ENCODE measurements around the gene CCDC185.
"Not testable (repeated sequence)": the region's sequence is repeated elsewhere in the genome, so short reads cannot be mapped to it uniquely, and the experiment has no call there.

CCDC185 gene

GRCh38 chr1:223394242-223394641 is 1.0 kb downstream of the CCDC185 start:
- DNase-seq (ENCODE audit: insufficient read length, low spot score) = no peak
- no peak for FAIRE-seq

- DNase-seq (ENCODE audit: insufficient read length, low spot score) (no peak), FAIRE-seq (no peak)
Measured at GRCh38 chr1:223394706-223395105, 1.5 kb downstream of the CCDC185 start.

GRCh38 chr1:223399393-223399792 is 6.2 kb downstream of the CCDC185 start:
- not testable (repeated sequence) for FAIRE-seq

DNA sequence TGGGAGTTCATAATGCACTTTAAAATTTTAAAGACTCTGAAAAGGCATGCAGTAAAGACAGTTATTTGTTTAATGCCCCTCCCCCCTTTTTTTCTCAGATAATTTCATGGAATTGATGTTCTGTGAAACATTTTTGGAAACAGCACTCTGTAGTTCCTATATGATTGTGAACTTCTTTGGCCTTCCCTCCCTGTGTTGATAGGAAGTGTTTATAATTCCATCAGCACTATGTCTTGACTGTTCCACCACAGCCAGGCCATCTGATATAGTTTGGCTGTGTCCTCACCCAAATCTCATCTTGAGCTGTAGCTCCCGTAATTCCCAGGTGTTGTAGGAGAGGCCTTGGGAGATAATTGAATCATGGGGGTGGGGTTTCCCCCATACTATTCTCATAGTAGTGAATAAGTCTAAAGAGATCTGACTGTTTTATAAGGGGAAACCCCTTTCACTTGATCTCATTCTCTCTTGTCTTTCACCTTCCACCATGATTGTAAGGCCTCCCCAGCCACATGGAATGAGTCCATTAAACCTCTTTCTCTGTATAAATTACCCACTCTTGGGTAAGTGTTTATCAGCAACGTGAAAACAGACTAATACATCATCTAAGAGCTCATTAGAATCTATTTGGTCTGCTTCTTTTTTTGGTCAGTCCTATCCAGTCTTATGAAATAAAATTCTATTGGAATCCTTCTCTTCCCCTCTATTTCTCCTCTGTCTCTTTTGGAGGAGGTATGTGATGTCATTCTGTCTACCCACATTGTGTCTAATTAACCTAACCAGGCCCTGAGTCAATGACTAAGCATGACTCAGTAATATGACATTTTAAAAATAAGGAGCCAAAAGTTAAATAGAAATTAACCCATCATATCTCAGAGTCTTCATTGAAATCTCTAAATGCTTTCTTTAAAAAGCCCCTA is 8.9 kb downstream of the CCDC185 start:
- peak; percentile 40 for FAIRE-seq
- no peak for DNase-seq (ENCODE audit: insufficient read length, low spot score)

More at GRCh38 chr1:223399393-223399792, 6.2 kb downstream of the CCDC185 start:
- DNase-seq (ENCODE audit: insufficient read length, low spot score) = not testable (repeated sequence)

GRCh38 chr1:223402790-223403142 is 9.6 kb downstream of the CCDC185 start:
- FAIRE-seq = no peak
- no peak for DNase-seq (ENCODE audit: insufficient read length, low spot score)

GRCh38 chr1:223403184-223403815 is 10.1 kb downstream of the CCDC185 start:
- FAIRE-seq (no peak), DNase-seq (ENCODE audit: insufficient read length, low spot score) (no peak)

- DNase-seq (ENCODE audit: insufficient read length, low spot score) = no peak
- no peak for FAIRE-seq
Measured at GRCh38 chr1:223405507-223405906, 12.3 kb downstream of the CCDC185 start.

- FAIRE-seq (no peak), DNase-seq (ENCODE audit: insufficient read length, low spot score) (no peak)
Measured at GRCh38 chr1:223410036-223410435, 16.8 kb downstream of the CCDC185 start.

DNA sequence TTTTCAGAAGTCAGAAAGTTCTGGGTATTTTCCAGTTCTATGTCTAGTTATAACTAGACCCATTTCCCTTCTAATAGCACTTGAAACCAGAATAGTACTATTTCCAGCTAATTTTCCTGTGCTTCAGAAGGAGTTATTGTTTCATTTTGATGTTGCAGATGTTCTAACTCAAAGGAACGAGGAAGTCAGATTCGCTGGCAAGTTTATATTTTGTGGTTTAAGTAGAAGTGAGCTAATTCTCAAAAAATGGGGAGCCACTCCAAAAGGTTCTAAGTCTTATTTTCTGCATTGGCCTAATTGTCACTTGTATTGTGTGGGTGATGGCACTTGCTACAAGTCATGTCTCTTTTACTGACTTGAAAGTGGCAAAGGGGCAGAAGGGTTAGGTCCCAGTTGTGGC is 18.1 kb downstream of the CCDC185 start:
- DNase-seq (ENCODE audit: insufficient read length, low spot score) = no peak
- FAIRE-seq = no peak

GRCh38 chr1:223411710-223412109 is 18.5 kb downstream of the CCDC185 start:
- FAIRE-seq = no peak

GRCh38 chr1:223413216-223413615 is 20.0 kb downstream of the CCDC185 start:
- no peak for DNase-seq (ENCODE audit: insufficient read length, low spot score)
- no peak for FAIRE-seq

More at GRCh38 chr1:223411710-223412109, 18.5 kb downstream of the CCDC185 start:
- no peak for DNase-seq (ENCODE audit: insufficient read length, low spot score)

- no peak for FAIRE-seq
- DNase-seq (ENCODE audit: insufficient read length, low spot score) = no peak
Measured at GRCh38 chr1:223417444-223417843, 24.2 kb downstream of the CCDC185 start.

DNA sequence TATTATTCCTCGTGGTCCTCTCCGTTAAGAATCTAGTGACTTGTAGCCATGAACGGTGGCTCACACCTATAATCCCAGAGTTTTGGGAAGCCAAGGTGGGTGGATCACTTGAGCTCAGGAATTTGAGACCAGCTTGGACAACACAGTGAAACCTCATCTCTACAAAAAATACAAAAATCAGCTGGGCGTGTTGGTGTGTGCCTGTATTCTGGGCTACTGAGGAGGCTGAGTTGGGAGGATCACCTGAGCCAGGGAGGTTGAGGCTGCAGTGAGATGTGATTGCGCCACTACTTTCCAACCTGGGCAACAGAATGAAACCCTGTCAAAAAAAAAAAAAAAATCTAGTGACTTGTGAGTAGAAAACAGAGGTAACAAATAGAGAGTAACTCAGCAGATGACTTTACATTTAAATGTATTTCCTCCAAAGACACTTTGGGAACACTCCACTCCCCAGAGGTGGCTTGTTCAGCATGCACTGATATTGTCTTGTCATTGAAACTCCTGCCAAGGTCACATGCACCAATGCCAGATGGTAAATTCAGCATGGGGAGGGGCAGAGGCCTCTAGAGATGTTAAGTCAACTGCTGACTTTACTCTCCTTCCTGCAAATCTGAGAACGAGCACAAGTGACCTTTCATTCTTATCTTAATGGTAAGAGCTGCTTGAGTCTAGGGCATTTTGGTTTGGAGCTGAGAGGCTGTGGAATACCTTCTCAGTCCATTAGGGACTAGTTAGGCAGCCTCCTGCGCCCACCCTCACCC is 24.9 kb downstream of the CCDC185 start:
- DNase-seq (ENCODE audit: insufficient read length, low spot score) = no peak
- FAIRE-seq = no peak

GRCh38 chr1:223419115-223419514 is 25.9 kb downstream of the CCDC185 start:
- no peak for FAIRE-seq
- DNase-seq (ENCODE audit: insufficient read length, low spot score) = no peak

- no peak for FAIRE-seq
- DNase-seq (ENCODE audit: insufficient read length, low spot score) = no peak
Measured at GRCh38 chr1:223419561-223419960, 26.3 kb downstream of the CCDC185 start.

GRCh38 chr1:223421025-223421424 is 27.8 kb downstream of the CCDC185 start:
- no peak for FAIRE-seq
- DNase-seq (ENCODE audit: insufficient read length, low spot score) = no peak

- FAIRE-seq (no peak), DNase-seq (ENCODE audit: insufficient read length, low spot score) (no peak)
Measured at GRCh38 chr1:223421676-223422075, 28.5 kb downstream of the CCDC185 start.

GRCh38 chr1:223422911-223423310 is 29.7 kb downstream of the CCDC185 start:
- no peak for FAIRE-seq

DNA sequence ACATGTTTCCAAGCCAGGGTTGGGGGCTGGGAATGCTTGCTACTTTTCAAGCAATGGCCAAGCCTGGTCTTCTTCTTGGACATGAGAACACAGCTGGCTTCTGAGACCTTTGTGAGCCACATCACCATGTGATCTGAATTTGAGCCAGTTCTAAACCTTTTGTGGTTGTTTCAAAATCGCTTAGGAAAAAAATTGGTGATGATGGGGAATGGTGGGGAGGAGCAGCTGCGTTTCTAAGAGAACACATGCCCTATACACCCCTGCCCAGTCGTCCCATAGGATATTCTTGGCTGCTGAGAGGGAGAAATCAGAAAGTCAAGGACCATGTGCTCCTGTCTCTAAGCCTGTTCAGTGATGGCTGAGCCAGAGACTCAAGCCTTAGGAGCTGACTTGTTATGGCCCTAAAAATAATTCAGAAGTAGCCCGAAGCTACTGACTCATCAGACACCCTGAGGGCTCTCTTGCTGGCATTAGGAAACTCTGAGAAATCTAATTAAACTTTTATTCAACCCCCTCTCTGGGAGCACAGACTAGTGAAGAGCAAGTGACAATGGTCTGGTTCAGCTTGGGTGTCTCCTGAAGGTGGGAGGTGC is 30.5 kb downstream of the CCDC185 start:
- FAIRE-seq (no peak), DNase-seq (ENCODE audit: insufficient read length, low spot score) (no peak)

More at GRCh38 chr1:223422911-223423310, 29.7 kb downstream of the CCDC185 start:
- DNase-seq (ENCODE audit: insufficient read length, low spot score) = no peak

GRCh38 chr1:223425550-223425949 is 32.3 kb downstream of the CCDC185 start:
- no peak for FAIRE-seq
- DNase-seq (ENCODE audit: insufficient read length, low spot score) = no peak

DNA sequence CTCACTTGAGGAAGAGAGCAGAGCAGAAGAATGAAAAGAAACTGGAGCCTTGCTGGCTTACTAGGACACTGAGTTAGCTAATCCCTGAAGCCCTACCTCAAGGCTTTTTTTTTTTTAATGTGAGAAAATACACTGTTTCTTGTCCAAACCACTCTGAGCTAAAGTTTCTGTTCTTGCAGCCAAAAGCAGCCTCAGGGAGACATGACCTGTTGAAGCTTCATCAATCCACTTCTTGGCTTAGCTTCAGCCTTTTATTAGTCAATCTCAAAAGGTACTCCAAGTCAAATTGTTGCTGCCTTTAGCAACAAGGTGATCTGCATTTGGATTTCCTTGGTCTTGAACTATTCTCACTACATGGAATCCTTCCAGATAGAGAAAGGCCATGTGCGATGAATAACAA is 33.7 kb downstream of the CCDC185 start:
- DNase-seq (ENCODE audit: insufficient read length, low spot score) = no peak
- FAIRE-seq = no peak
